Psoas muscle (tissue), 8 donors: ENCODE measurements around the gene KIAA1671. TPM values are rescaled to one million over a fixed set of nuclear protein-coding genes. Genes with fewer than 3 reads are reported as not detected.

ENCODE experiments used
- ATAC-seq, 4 donors: fragments of 200-7000 bp; cut with Tn5 transposase; one replicate each; pipeline ENCODE4 v1.9.1; 2020; ENCODE audit warnings: moderate library complexity in 3 of 4, mild to moderate bottlenecking in 2 of 4
- DNase-seq, 2 donors: peaks; one replicate each; pipeline ENCODE4 v3.0.0-alpha.2; 2020
- H3K27ac ChIP-seq: fragments of 200-600 bp; one replicate; pipeline ENCODE4 v1.8.0; 2022
- H3K27me3 ChIP-seq, 3 donors: fragments of 200-600 bp in 1 of 3; one replicate each; pipeline versions ENCODE4 v1.6.1 to v1.8.0; 2013 to 2022; ENCODE audit warnings: low read length in 2 of 3, mild to moderate bottlenecking in 2 of 3, moderate library complexity in 1 of 3; ENCODE audit not compliant: insufficient read depth in 3 of 3
- H3K36me3 ChIP-seq, 2 donors: fragments of 200-600 bp in 1 of 2; one replicate each; pipeline versions ENCODE4 v1.6.1 to v1.8.0; 2013 to 2022; ENCODE audit warnings: low read depth in 1 of 2, mild to moderate bottlenecking in 1 of 2, moderate library complexity in 1 of 2; ENCODE audit not compliant: insufficient read depth in 1 of 2
- H3K4me1 ChIP-seq: fragments of 200-600 bp; one replicate; pipeline ENCODE4 v1.8.0; 2022
- H3K4me3 ChIP-seq: fragments of 200-600 bp; one replicate; pipeline ENCODE4 v1.8.0; 2022; ENCODE audit warnings: mild to moderate bottlenecking
- H3K9me3 ChIP-seq: fragments of 200-600 bp; one replicate; pipeline ENCODE4 v1.8.0; 2022
- WGBS, 3 donors: extraction: QIAGEN DNeasy Blood & Tissue Kit; methylation state at CpG; one replicate each; pipeline versions ENCODE4 v1.1.6 to v1.1.7; 2013; 5-methylcytosine and 5-hydroxymethylcytosine counted together
- intact Hi-C, 2 donors: fragments of 100-400 bp; cut with DNase I; formaldehyde crosslinking; loops; one replicate each; pipeline versions ENCODE4 v1.11.0 to v1.14.2; 2022
- polyA plus RNA-seq, 3 donors: library from polyadenylated mRNA; stranded (reverse); fragments of 200-250 nt; gene quantifications; one replicate each; pipeline ENCODE4 v1.2.3, GENCODE V29; 2013
- total RNA-seq, 4 donors: library from RNA; stranded (reverse); fragmentation: NEBNext Ultra II Directional in 2 of 4; extraction: Animal tissue kit (Norgen Biotek cat#: 25700) in 2 of 4; gene quantifications; one replicate each; pipeline versions ENCODE4 v1.2.1 to v1.2.4, GENCODE V29; 2021 to 2023
- TF ChIP-seq, protein P1 (sequence below): fragments of 200-600 bp; IDR thresholded peaks from one replicate; pipeline ENCODE4 v1.8.0; 2022; ENCODE audit warnings: antibody characterized with exemption
- donor health status: healthy with polysubstance abuse.
- donor health status: DM: no; HTN: no; CAD: no; lungs with moderate emphysema.
- donor health status: Bipolar disorder and iron deficiency.
- donor health status: healthy.
- donor health status: DM: yes; HTN: yes; CAD: no.
- donor health status: DM: no; HTN: no; CAD: no.
- donor health status: DM: no; HTN: no; CAD: no.
- donor health status: DM: yes; HTN: yes; CAD: no.

Gene KIAA1671
- total and polyA plus RNA-seq, 7 donors, result 1.9 to 56.9 (median 15.8) TPM

DNA sequence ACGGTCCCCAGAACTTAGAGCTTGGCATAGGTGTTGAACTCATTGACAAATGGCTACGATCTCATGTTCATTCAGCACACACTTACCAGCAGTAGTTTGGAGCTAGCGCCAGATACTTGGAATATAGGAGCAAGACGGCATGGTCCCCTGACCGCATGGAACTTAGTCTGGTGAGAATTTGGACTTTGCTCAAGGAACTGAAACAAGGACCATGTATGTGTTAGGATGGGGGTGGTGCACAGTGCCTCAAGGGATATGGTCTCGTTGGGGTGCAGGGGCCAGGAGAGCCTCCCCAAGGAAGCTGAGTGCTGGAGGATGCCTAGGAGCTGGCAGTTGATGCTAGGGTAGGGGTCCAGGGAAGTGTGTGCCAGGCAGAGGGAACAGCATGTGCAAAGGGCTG lies 119.2 kb downstream of the KIAA1671 start:
- no peak overlapping the region for H3K4me3 ChIP-seq
- no peak overlapping the region for H3K27ac ChIP-seq
- intact Hi-C loops, result loop anchor here in 1 of 2 donors (10.0 kb wide), 1 partner anchor 263 kb away; no protein-coding TSS in a partner anchor
- peaks cover 0 to 13% (median 3%) of the 10 kb centered on the region in 3 donors for H3K27me3 ChIP-seq
- TF ChIP-seq, protein P1, sequence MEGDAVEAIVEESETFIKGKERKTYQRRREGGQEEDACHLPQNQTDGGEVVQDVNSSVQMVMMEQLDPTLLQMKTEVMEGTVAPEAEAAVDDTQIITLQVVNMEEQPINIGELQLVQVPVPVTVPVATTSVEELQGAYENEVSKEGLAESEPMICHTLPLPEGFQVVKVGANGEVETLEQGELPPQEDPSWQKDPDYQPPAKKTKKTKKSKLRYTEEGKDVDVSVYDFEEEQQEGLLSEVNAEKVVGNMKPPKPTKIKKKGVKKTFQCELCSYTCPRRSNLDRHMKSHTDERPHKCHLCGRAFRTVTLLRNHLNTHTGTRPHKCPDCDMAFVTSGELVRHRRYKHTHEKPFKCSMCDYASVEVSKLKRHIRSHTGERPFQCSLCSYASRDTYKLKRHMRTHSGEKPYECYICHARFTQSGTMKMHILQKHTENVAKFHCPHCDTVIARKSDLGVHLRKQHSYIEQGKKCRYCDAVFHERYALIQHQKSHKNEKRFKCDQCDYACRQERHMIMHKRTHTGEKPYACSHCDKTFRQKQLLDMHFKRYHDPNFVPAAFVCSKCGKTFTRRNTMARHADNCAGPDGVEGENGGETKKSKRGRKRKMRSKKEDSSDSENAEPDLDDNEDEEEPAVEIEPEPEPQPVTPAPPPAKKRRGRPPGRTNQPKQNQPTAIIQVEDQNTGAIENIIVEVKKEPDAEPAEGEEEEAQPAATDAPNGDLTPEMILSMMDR, result no peak
- no peak for ATAC-seq
- 89 to 97% (median 93%) methylated on average over 6 of the region's 6 CpGs for WGBS, 3 donors
- no peak for DNase-seq
- no peaks in the 10 kb centered on the region for H3K9me3 ChIP-seq
- no peaks in the 10 kb centered on the region for H3K36me3 ChIP-seq
- H3K4me1 ChIP-seq, result peaks cover 5% of the 10 kb centered on the region

DNA sequence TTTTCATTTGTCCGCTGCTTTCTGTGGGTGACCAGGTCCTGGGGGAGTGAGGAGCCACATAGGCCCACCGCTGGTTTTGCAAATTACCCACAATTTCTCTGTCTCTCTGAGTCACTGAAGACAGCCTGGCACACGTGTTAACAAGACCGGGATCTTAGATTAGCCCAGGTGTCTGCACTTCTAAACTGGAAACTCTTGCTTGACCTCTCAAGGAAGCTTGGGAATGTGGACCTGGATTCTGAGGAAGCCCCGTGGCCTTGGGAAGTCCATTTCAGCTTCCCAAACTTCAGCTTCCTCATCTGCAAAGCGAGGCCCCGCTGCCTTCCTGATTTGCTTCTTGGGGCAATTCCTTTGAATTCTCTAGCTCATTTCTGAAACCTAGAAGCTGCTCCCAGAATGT lies 119.9 kb downstream of the KIAA1671 start:
- Histone ChIP-seq H3K9me3 (no peaks in the 10 kb centered on the region), H3K27ac (no peak overlapping the region), H3K4me3 (no peak overlapping the region), H3K27me3 (peaks cover 0 to 13% (median 3%) of the 10 kb centered on the region in 3 donors), H3K36me3 (no peaks in the 10 kb centered on the region), H3K4me1 (peaks cover 5% of the 10 kb centered on the region)
- no peak for ATAC-seq
- intact Hi-C loops, result loop anchor here in 1 of 2 donors (10.0 kb wide), 1 partner anchor 262 kb away; no protein-coding TSS in a partner anchor
- WGBS, 3 donors, result 87 to 94% (median 88%) methylated on average over 7 of the region's 7 CpGs
- no peak for DNase-seq
- TF ChIP-seq, protein P1, result no peak

DNA sequence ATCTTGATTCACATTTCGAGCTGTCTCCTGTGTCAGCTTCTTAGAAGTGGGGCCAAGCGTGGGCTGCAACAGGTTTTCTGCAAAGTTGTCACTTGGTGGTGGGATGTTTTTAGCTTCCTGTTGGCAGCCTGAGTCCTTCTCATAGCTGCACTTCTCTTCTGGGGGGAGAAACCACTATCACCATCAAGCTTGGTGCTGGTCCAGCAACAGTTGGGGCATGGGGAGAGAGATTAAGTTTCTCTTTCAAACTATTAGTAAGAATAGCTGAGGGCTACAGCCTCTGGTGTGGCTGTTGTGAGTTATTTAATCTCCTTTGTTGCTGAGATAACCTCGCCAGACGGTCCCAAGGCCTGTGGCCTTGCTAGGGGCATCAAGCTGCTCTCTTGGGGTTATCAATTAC lies 123.8 kb downstream of the KIAA1671 start:
- H3K27ac ChIP-seq, result no peak overlapping the region
- intact Hi-C loops, result loop anchor here in 1 of 2 donors (10.0 kb wide), 1 partner anchor 258 kb away; no protein-coding TSS in a partner anchor
- WGBS, 3 donors, result 68 to 84% (median 70%) methylated on average over 4 of the region's 4 CpGs

DNA sequence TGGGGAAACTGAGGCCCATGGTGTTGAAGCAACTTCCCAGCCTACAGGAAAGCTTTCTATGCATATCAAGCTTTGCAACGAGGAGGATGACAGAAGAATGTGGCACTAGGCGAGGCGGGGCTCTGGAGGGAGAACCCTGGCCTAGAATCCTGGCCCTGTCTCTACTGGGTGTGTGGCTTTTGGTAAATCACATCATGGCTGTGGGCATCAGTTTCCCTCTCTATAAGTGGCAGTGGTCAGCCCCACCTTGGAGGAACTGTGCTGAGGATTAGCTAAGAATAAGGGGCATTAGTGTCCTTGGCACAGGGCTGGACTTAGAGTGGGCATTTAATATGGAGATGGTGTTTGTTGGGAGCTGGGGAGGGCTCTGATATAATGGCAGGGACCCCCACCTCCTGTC lies 124.5 kb downstream of the KIAA1671 start:
- H3K9me3 ChIP-seq, result no peaks in the 10 kb centered on the region
- intact Hi-C loops, result loop anchor here in 1 of 2 donors (10.0 kb wide), 1 partner anchor 258 kb away; no protein-coding TSS in a partner anchor
- H3K27ac ChIP-seq, result no peak overlapping the region
- H3K36me3 ChIP-seq, result no peaks in the 10 kb centered on the region
- TF ChIP-seq, protein P1, result no peak
- H3K27me3 ChIP-seq, result peaks cover 0 to 2% (median 0%) of the 10 kb centered on the region in 3 donors
- ATAC-seq (no peak), DNase-seq (no peak)
- H3K4me3 ChIP-seq, result no peak overlapping the region
- H3K4me1 ChIP-seq, result no peaks in the 10 kb centered on the region
- WGBS, 3 donors, result 51 to 78% (median 62%) methylated on average over 3 of the region's 3 CpGs

More for the DNA sequence above, 123.8 kb downstream of the KIAA1671 start:
- ATAC-seq (no peak), DNase-seq (no peak)
- Histone ChIP-seq H3K9me3 (no peaks in the 10 kb centered on the region), H3K27me3 (peaks cover 0 to 2% (median 0%) of the 10 kb centered on the region in 3 donors), H3K4me3 (no peak overlapping the region), H3K36me3 (no peaks in the 10 kb centered on the region), H3K4me1 (no peaks in the 10 kb centered on the region)
- TF ChIP-seq, protein P1, result no peak

- Histone ChIP-seq H3K27me3 (no peaks in the 10 kb centered on the region), H3K4me3 (no peak overlapping the region), H3K9me3 (no peaks in the 10 kb centered on the region), H3K4me1 (no peaks in the 10 kb centered on the region), H3K36me3 (no peaks in the 10 kb centered on the region), H3K27ac (peak overlapping the region; percentile 16)
- TF ChIP-seq, protein P1, result no peak
- intact Hi-C loops, result loop anchor here in 1 of 2 donors (10.0 kb wide), 1 partner anchor 257 kb away; no protein-coding TSS in a partner anchor
- DNase-seq (no peak), ATAC-seq (peak in 2 of 4 donors; percentile 26 to 52)
- 67 to 78% (median 68%) methylated on average over 3 of the region's 3 CpGs for WGBS, 3 donors
These were observed 125.4 kb downstream of the KIAA1671 start for GRCh38 chr22:25077964-25078363.
